Neural cell (in vitro differentiated cells): ENCODE results near the gene DPF3.

Source experiments
- POLR2AphosphoS5 ChIP-seq: IDR thresholded peaks from 2 replicates; pipeline ENCODE4 v1.6.1; 2012
- TAF1 ChIP-seq: IDR thresholded peaks from 2 replicates; pipeline ENCODE4 v1.6.1; 2012; ENCODE audit warnings: low read depth
- TF ChIP-seq, protein P1 (sequence below): fragments of 450-650 bp; IDR thresholded peaks from 2 replicates; pipeline ENCODE4 v1.5.1; 2014; ENCODE audit warnings: antibody characterized with exemption, mild to moderate bottlenecking, moderate library complexity; ENCODE audit not compliant: poor library complexity, severe bottlenecking

- TF ChIP-seq TAF1 (no peak), POLR2AphosphoS5 (no peak)
- TF ChIP-seq, protein P1, sequence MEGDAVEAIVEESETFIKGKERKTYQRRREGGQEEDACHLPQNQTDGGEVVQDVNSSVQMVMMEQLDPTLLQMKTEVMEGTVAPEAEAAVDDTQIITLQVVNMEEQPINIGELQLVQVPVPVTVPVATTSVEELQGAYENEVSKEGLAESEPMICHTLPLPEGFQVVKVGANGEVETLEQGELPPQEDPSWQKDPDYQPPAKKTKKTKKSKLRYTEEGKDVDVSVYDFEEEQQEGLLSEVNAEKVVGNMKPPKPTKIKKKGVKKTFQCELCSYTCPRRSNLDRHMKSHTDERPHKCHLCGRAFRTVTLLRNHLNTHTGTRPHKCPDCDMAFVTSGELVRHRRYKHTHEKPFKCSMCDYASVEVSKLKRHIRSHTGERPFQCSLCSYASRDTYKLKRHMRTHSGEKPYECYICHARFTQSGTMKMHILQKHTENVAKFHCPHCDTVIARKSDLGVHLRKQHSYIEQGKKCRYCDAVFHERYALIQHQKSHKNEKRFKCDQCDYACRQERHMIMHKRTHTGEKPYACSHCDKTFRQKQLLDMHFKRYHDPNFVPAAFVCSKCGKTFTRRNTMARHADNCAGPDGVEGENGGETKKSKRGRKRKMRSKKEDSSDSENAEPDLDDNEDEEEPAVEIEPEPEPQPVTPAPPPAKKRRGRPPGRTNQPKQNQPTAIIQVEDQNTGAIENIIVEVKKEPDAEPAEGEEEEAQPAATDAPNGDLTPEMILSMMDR: no peak
Observed at GRCh38 chr14:72852194-72852593, 41.7 kb downstream of the DPF3 start.
